Activated CD4-positive, alpha-beta T cell treated with anti-CD3 and anti-CD28 coated beads, Interleukin-2, amount 10 ng/mL, durations not matched to agents 24 days and 14 days (primary cell): ENCODE measurements around the gene FREY1. TPM values are rescaled to one million over a fixed set of nuclear protein-coding genes. Genes with fewer than 3 reads are reported as not detected.

Experiments used
- DNase-seq: peaks from one replicate; pipeline ENCODE4 v3.0.0; 2022
- H3K27ac Mint-ChIP-seq: one replicate; pipeline ENCODE4 v1.8.0; 2022; ENCODE audit warnings: mild to moderate bottlenecking, mixed read lengths
- H3K27me3 Mint-ChIP-seq: one replicate; pipeline ENCODE4 v1.8.0; 2022; ENCODE audit warnings: mixed read lengths
- H3K36me3 Mint-ChIP-seq: one replicate; pipeline ENCODE4 v1.8.0; 2022; ENCODE audit warnings: low read depth, mild to moderate bottlenecking, mixed read lengths
- H3K4me1 Mint-ChIP-seq: one replicate; pipeline ENCODE4 v1.8.0; 2021; ENCODE audit warnings: mixed read lengths
- H3K4me3 Mint-ChIP-seq: one replicate; pipeline ENCODE4 v1.8.0; 2022; ENCODE audit warnings: mild to moderate bottlenecking, moderate library complexity, mixed read lengths
- H3K9me3 Mint-ChIP-seq: one replicate; pipeline ENCODE4 v1.8.0; 2021; ENCODE audit warnings: mixed read lengths
- intact Hi-C: fragments of 100-400 bp; cut with micrococcal nuclease; formaldehyde crosslinking; loops from one replicate; pipeline ENCODE4 v1.15.1; 2023
- total RNA-seq: library from RNA; stranded (reverse); gene quantifications from 2 replicates; pipeline ENCODE4 v1.2.3, GENCODE V29; 2022

FREY1 gene, protein sequence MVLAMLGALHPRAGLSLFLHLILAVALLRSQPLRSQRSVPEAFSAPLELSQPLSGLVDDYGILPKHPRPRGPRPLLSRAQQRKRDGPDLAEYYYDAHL
- total RNA-seq = 1.8 and 2.0 TPM in 2 replicates

DNA sequence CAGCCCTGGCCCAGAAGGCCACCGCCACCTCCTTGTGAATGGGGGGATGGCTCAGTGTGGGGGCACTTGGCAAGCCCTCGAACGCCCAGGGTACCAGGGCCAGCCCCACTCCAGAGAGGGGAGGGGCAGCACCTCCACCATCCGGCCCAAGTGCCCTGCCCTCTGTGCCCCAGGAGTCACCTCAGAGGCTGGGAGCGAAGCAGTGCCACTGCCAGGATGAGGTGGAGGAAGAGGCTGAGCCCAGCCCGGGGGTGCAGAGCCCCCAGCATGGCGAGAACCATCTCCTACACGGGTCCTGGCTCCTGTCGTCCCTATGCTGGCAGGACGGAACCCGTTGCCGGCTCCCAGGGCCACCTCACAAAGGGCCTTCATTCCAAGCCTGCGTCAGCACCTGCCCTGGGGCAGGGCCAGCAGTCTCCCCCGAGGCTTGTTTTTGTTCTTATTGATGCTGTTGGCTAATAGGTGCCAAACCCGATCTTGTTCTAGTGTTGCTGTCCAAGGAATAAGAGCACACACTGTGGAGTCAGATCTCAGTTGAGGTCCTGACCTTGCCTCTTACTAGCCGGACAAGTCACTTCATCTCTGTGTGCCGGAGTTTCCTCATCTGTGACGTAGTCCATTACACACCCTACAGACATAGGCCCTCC is at the start of gene FREY1:
FREY1 (minus strand) TSS at position 307 of the 647 bp plus-strand sequence; CDS start at position 281, 26 bp downstream.
- H3K4me3 Mint-ChIP-seq = no peak within 1 kb of the TSS
- no peaks in the 10 kb centered on the region for H3K9me3 Mint-ChIP-seq
- intact Hi-C loops = no loop called here
- H3K27me3 Mint-ChIP-seq = no peaks in the 10 kb centered on the region
- H3K36me3 Mint-ChIP-seq = peaks cover 12% of the 10 kb centered on the region
- H3K27ac Mint-ChIP-seq = peak within 1 kb of the TSS; percentile 20
- H3K4me1 Mint-ChIP-seq = no peaks in the 10 kb centered on the region
- DNase-seq = no peak

DNA sequence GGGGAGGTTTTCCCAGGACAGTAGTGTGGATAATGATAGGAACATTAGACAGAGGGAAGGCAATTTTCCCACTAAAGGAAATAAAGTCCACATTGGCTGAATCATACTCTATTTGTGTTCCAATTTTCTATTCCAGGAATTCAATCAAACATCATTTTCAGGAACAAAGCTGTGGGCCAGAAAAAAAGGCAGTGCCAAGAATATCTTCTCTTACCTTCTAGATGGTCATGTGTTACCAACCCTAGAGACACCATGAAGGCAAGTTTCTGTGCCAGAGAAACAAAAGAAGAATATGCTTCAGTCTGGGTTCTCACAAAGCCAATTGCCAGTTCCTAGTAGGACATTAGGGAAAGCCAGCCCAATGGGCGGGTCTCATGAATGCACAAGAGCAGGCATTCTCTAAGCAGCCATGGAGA is 42.9 kb upstream of the FREY1 start:
- H3K4me1 Mint-ChIP-seq = no peaks in the 10 kb centered on the region
- no peaks in the 10 kb centered on the region for H3K9me3 Mint-ChIP-seq
- no peak overlapping the region for H3K4me3 Mint-ChIP-seq
- no peak for DNase-seq
- no peaks in the 10 kb centered on the region for H3K27me3 Mint-ChIP-seq
- H3K27ac Mint-ChIP-seq = no peak overlapping the region
- intact Hi-C loops = no loop called here
- H3K36me3 Mint-ChIP-seq = peaks cover 38% of the 10 kb centered on the region

DNA sequence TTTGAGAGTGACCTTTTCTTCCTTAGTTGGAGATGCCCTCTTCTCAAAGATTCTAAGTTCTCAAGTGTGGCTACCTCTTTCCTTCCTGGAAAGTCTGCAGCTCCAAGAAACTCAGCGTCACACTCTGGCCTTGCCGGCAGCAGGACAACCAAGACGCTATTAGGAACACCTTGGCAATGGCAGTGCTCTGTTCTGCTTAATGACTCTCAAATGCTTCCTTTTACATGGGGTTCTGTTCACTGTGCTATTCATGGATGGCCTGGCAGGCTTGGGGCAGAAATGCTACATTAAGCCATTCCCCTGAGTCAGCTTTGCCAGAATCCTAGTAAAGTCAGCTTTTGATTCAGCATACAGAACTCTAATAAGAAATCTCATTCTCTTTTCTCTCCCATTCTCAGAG is 41.3 kb upstream of the FREY1 start:
- no peak for DNase-seq
- intact Hi-C loops = no loop called here
- H3K4me1 Mint-ChIP-seq = no peaks in the 10 kb centered on the region
- H3K27ac Mint-ChIP-seq = no peak overlapping the region
- no peaks in the 10 kb centered on the region for H3K9me3 Mint-ChIP-seq
- H3K36me3 Mint-ChIP-seq = peaks cover 43% of the 10 kb centered on the region
- no peaks in the 10 kb centered on the region for H3K27me3 Mint-ChIP-seq
- no peak overlapping the region for H3K4me3 Mint-ChIP-seq

DNA sequence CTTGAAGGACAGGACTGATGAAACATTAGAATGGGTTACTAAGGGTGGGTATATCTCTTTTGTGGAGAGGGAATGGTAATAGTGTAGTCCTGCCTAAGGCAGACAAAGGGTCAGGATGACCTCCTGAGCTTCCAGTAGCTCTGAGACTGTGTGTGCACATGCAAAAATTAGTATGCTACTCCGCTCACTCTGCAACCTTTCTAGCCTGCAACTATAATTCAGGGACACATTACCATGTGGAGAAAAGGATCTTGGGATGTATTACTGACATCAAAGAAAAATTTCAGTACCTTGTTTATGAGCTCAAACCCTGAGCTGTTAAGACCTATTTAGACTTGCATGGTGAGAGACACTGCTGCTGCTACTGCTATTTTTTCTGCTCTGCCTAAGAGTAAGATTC is 40.8 kb upstream of the FREY1 start:
- H3K4me1 Mint-ChIP-seq = no peaks in the 10 kb centered on the region
- H3K9me3 Mint-ChIP-seq = no peaks in the 10 kb centered on the region
- no peaks in the 10 kb centered on the region for H3K27me3 Mint-ChIP-seq
- no peak for DNase-seq
- peaks cover 41% of the 10 kb centered on the region for H3K36me3 Mint-ChIP-seq
- intact Hi-C loops = no loop called here
- H3K27ac Mint-ChIP-seq = no peak overlapping the region
- H3K4me3 Mint-ChIP-seq = no peak overlapping the region

DNA sequence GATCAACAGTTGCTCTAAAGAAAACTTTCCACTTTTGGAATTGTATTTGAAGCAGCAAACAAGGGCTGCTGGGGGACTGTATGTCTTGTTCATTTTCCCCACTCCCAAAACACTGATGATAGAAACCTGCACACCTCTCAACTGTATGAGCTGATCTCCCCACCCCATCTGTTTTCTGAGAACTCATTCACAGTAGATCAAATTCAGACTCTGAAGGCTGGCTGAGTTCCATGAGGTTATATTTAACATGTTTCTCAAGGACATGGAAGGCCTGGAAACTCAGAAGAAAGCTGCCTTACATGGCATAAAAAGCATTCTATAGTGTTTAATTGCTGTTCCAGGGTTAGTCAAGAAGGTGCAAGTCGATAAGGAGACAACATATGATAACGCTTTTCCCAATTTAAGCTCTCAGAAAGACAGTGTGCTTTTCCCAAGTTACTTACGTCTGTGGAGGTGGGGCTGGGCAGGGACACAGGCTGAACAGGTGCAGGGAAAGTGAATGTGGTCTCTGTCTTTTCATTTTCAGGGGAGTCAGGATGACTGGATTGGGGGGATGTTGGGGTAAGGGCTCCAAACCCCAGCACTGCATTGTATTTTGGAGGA is 38.4 kb upstream of the FREY1 start:
- Mint-ChIP-seq H3K36me3 (peaks cover 36% of the 10 kb centered on the region), H3K4me1 (no peaks in the 10 kb centered on the region), H3K4me3 (no peak overlapping the region), H3K27me3 (no peaks in the 10 kb centered on the region), H3K9me3 (no peaks in the 10 kb centered on the region), H3K27ac (no peak overlapping the region)
- intact Hi-C loops = no loop called here
- no peak for DNase-seq

DNA sequence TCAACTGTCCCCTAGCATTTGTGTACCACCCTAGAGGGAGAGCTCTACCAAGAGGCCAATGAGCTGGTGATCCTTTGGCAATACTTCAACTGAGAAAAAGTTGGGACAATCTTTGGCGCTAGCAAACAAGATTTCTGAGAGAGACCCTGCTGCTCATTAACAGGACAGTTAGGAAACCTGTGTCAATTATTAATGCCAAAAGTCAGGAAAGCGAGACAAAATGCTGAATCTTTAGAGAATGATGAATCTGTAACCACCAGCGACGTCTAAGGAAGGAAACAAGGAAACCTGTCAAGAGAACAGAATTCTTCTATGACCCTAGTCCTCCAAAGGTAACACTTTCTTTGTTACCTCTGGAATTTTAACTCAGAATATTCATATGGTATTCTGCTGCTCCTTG is 35.3 kb upstream of the FREY1 start:
- intact Hi-C loops = no loop called here
- Mint-ChIP-seq H3K27me3 (no peaks in the 10 kb centered on the region), H3K27ac (no peak overlapping the region), H3K4me3 (no peak overlapping the region), H3K4me1 (no peaks in the 10 kb centered on the region), H3K36me3 (peaks cover 16% of the 10 kb centered on the region), H3K9me3 (no peaks in the 10 kb centered on the region)
- DNase-seq = no peak

DNA sequence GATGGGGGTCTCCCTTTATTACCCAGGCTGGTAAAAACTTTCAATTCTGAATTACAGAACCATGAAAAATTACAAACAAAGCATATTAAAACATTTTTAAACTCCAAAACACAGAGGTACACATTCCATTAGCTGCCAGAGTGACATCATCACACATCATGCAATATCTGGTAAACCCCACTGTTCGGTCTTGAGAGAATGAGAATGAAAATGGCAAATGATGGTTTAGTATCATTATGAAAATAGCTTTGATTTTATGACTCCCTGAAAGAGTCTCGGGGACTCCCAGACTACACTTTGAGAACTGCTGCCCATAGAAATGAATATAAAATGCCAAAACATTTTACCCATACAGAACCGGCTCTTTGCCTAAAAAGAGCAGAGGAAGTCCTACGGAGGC is 34.2 kb upstream of the FREY1 start:
- Mint-ChIP-seq H3K4me1 (no peaks in the 10 kb centered on the region), H3K4me3 (no peak overlapping the region), H3K27me3 (no peaks in the 10 kb centered on the region), H3K36me3 (peaks cover 20% of the 10 kb centered on the region), H3K27ac (no peak overlapping the region), H3K9me3 (no peaks in the 10 kb centered on the region)
- no peak for DNase-seq
- intact Hi-C loops = no loop called here

DNA sequence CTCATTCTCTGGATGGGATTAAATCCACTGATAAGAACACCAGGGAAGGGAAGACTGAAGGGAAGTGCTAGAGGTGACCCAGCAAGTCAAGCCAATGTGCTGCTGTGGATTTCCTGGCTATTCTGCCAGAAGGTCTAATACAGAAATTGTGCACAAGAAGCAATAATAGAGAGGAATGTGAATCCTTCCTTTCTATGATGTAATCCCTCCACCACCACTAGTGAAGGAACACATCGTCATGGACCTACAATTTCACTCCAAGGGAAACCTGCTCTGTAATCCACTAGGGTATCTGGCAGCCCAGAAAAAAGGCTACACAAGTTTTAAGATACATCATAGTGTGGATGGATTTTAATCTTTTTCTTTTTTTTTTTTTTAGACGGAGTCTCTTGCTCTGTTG is 32.8 kb upstream of the FREY1 start:
- Mint-ChIP-seq H3K36me3 (peaks cover 12% of the 10 kb centered on the region), H3K4me3 (no peak overlapping the region), H3K4me1 (no peaks in the 10 kb centered on the region), H3K27ac (no peak overlapping the region), H3K27me3 (no peaks in the 10 kb centered on the region), H3K9me3 (no peaks in the 10 kb centered on the region)
- no peak for DNase-seq
- intact Hi-C loops = no loop called here

DNA sequence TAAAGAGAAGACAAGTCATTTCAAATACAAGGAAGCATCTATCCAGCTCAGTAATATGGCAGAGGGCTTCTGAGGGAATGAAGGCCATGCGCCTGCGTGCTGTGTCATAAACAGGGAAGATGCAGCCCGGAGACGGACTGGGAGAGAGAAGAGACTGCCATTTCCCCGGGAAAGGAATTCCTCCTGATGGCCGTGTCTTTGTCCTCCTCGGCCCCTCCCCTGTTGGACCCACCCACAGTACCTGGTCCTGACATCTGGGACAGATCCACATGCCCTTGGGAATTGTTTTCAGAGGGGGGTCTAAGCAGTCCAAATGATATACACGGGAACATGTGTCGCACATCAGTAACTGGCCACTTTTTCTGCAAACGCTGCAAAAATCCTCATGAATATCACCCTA is 30.8 kb upstream of the FREY1 start:
- H3K27ac Mint-ChIP-seq = no peak overlapping the region
- no peak overlapping the region for H3K4me3 Mint-ChIP-seq
- no peak for DNase-seq
- no peaks in the 10 kb centered on the region for H3K27me3 Mint-ChIP-seq
- no peaks in the 10 kb centered on the region for H3K9me3 Mint-ChIP-seq
- intact Hi-C loops = no loop called here
- peaks cover 13% of the 10 kb centered on the region for H3K36me3 Mint-ChIP-seq
- H3K4me1 Mint-ChIP-seq = no peaks in the 10 kb centered on the region

DNA sequence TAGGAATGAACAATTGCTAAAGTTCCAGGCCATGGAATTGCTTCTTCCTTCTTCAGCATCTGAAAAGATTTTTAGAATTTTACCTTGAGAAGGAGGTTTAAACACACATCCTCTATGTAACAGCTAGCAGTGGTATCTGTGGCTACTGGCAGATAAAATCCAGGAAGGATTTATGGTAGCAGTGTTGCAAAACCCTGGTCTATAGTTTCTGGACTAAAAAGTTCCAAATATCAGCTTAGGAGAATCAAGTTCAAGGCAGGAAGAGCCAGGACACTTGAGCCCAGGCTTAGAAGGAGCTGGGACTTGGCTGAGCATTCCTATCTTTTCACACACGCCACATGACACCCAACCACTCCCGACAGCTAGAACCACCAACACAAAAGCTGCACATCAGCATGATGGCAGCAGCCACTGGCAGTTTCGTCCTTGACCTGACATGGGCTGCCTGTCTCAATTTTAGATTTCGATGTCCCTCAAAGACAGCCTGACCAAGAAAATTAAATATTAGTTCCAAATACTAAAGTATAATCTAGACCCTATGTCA is 29.5 kb upstream of the FREY1 start:
- H3K27ac Mint-ChIP-seq = no peak overlapping the region
- no peak overlapping the region for H3K4me3 Mint-ChIP-seq
- H3K27me3 Mint-ChIP-seq = no peaks in the 10 kb centered on the region
- intact Hi-C loops = no loop called here
- no peak for DNase-seq
- H3K9me3 Mint-ChIP-seq = no peaks in the 10 kb centered on the region
- H3K4me1 Mint-ChIP-seq = peaks cover under 1% of the 10 kb centered on the region
- peaks cover 16% of the 10 kb centered on the region for H3K36me3 Mint-ChIP-seq

DNA sequence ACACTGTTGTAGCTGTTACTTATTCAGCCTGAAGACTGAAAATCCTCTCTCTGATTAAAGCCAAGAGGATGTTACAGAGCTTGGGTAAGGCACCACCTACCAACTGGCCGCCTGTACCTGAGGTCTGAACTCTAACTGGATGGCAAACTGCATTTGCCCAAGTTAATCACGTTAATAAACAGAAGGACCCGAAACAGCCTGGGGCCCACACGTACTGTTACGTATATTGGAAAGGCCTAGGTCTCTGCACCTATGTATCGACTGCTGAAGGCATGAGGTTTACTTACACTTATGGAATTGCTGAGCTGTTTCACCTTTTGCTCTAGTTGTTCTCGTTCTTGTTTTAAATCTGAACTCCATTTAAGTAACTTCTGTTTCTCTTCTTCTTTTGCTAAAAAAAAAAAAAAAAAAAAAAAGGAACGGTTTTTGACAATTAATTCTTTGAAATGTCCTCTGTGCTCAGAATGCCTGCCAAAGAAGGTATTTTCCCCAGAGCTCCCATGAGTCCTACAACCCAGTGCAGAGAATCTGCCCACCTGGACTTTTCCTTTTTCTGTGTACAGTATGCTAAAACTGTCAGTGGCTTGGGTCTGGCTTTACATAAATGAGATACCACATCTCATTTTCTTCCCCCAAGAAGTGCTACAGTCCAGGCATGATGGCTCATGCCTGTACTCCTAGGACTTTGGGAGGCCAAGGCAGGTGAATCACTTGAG is 28.4 kb upstream of the FREY1 start:
- H3K4me1 Mint-ChIP-seq = peaks cover 6% of the 10 kb centered on the region
- H3K9me3 Mint-ChIP-seq = no peaks in the 10 kb centered on the region
- no peak overlapping the region for H3K27ac Mint-ChIP-seq
- no peak overlapping the region for H3K4me3 Mint-ChIP-seq
- no peak for DNase-seq
- H3K36me3 Mint-ChIP-seq = peaks cover 18% of the 10 kb centered on the region
- no peaks in the 10 kb centered on the region for H3K27me3 Mint-ChIP-seq
- intact Hi-C loops = no loop called here

DNA sequence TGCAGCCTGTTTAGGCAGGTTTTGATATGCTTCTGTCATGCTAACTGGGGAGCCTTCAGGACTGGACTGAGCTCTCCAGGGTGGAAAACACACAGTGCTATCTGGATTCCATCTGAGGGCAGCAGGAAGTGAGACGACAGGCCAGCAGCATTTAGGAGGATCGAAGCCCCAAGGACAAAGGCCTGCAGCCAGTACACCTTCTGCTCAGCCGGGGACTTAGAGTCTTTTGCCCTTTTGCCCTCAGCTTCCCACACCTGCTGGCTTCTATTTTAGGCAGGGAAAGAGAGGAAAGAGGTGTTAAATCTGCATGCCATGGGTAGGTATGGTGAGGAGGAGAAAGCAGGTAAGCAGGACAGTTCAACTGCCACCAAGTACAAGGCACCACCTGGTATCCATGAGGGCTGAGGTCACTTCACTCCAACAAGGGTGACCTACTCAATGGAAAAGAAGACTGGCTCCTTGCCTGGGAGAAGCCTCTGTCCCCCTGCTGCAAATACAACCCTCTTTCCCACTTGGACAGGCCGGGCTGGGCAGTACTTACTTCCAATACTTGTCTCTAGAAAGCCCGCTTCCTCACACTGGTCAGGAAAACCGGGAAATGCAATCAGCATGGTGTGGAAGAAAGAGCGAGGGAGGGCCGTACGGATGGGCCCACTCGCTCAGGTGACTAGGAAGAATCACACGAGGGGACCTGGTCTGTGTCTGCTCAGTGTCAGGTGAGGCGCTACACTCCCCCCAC is 27.7 kb upstream of the FREY1 start:
- H3K9me3 Mint-ChIP-seq = no peaks in the 10 kb centered on the region
- no peak overlapping the region for H3K4me3 Mint-ChIP-seq
- DNase-seq = no peak
- H3K27ac Mint-ChIP-seq = no peak overlapping the region
- H3K36me3 Mint-ChIP-seq = peaks cover 18% of the 10 kb centered on the region
- intact Hi-C loops = no loop called here
- H3K4me1 Mint-ChIP-seq = peaks cover 14% of the 10 kb centered on the region
- no peaks in the 10 kb centered on the region for H3K27me3 Mint-ChIP-seq

DNA sequence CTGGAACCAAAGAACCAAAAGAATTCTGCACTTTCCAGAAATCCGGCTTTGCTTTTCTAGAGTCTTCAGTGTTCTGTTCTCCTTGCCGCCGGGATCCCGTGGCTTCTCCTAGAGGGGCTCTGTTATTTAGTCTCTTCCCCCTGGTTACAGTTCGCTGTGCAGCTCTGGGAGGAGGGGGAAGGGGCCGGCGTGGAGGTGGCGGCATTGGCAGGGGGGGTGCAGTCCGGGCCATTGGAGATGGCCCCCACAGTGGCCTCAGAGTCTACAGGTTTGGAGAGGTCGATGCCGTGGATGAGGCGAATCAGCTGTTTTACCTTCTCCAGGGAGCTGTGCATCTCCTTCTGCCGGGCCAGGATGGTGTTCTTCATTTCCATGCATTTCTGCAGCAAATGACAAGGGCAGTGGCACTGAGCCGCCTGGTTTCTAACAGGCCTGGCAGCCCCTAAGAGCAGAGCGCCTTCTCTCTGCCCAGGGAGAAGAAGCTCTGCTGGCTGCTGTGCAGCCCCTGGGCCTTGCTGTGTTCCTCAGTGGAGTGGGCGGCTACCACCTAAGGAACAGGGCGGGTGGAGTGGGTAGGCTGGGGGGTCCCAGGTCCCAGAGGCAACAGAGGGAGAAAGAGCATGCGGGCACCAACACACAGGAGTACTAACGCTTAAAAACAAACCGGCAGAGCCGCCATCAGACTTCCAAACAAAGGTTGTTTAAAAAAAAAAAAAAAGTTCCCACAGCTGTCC is 26.9 kb upstream of the FREY1 start:
- Mint-ChIP-seq H3K36me3 (peaks cover 18% of the 10 kb centered on the region), H3K4me3 (no peak overlapping the region), H3K4me1 (peaks cover 14% of the 10 kb centered on the region), H3K27ac (no peak overlapping the region), H3K9me3 (no peaks in the 10 kb centered on the region), H3K27me3 (no peaks in the 10 kb centered on the region)
- no peak for DNase-seq
- intact Hi-C loops = no loop called here
